HG03460 (cell line): ENCODE measurements around the gene MAST4.
"Not testable (repeated sequence)": the region's sequence is repeated elsewhere in the genome, so short reads cannot be mapped to it uniquely, and the experiment has no call there.

ENCODE experiments used
- ATAC-seq: cut with Tn5 transposase; IDR thresholded peaks from one replicate; pipeline ENCODE4 v1.9.1; 2021; ENCODE audit not compliant: unreplicated experiment

MAST4 gene

GRCh38 chr5:66805514-66806430, 209.6 kb downstream of the MAST4 start:
- ATAC-seq = no peak

- ATAC-seq = no peak
Measured at GRCh38 chr5:66807743-66808142, 211.6 kb downstream of the MAST4 start.

- ATAC-seq = no peak
Measured at GRCh38 chr5:66808663-66809062, 212.5 kb downstream of the MAST4 start.

GRCh38 chr5:66810151-66810550, 214.0 kb downstream of the MAST4 start:
- no peak for ATAC-seq

GRCh38 chr5:66810848-66811261, 214.7 kb downstream of the MAST4 start:
- ATAC-seq = no peak

GRCh38 chr5:66812291-66812690, 216.1 kb downstream of the MAST4 start:
- ATAC-seq = no peak

- no peak for ATAC-seq
Measured at GRCh38 chr5:66813306-66813705, 217.1 kb downstream of the MAST4 start.

GRCh38 chr5:66814146-66814991, 218.2 kb downstream of the MAST4 start:
- ATAC-seq = no peak

- ATAC-seq = no peak
Measured at GRCh38 chr5:66818304-66818934, 222.2 kb downstream of the MAST4 start.

- ATAC-seq = no peak
Measured at GRCh38 chr5:66818935-66819328, 222.7 kb downstream of the MAST4 start.

GRCh38 chr5:66820630-66821207, 224.5 kb downstream of the MAST4 start:
- ATAC-seq = no peak

- no peak for ATAC-seq
Measured at GRCh38 chr5:66821688-66822429, 225.7 kb downstream of the MAST4 start.

- ATAC-seq = not testable (repeated sequence)
Measured at GRCh38 chr5:66822906-66823305, 226.7 kb downstream of the MAST4 start.

- ATAC-seq = no peak
Measured at GRCh38 chr5:66824476-66824875, 228.3 kb downstream of the MAST4 start.

- no peak for ATAC-seq
Measured at GRCh38 chr5:66826263-66826662, 230.1 kb downstream of the MAST4 start.

GRCh38 chr5:66826696-66827095, 230.5 kb downstream of the MAST4 start:
- ATAC-seq = no peak

GRCh38 chr5:66828046-66828547, 231.9 kb downstream of the MAST4 start:
- no peak for ATAC-seq

- no peak for ATAC-seq
Measured at GRCh38 chr5:66828548-66829357, 232.6 kb downstream of the MAST4 start.

GRCh38 chr5:66829358-66829674, 233.1 kb downstream of the MAST4 start:
- no peak for ATAC-seq
